Osteocyte (in vitro differentiated cells): ENCODE results near the gene AIMP1. TPM values are rescaled to one million over a fixed set of nuclear protein-coding genes. Genes with fewer than 3 reads are reported as not detected.

Source experiments
- total RNA-seq: library from RNA; stranded (reverse); gene quantifications from 2 replicates; pipeline ENCODE4 v1.2.1, GENCODE V29; 2021

The AIMP1 gene
- total RNA-seq, 1 donor from 2014 or later = 41.2 TPM

Other genes starting within 250 kb of the AIMP1 start
- 47.7 and 49.9 TPM in 2 replicates for gene TBCK, start 341 bp upstream of the AIMP1 start, total RNA-seq
- gene GIMD1, start 52.2 kb downstream of the AIMP1 start, total RNA-seq = not detected in 2 replicates